Measurements from ENCODE around the gene EFCAB6. TPM values are rescaled to one million over a fixed set of nuclear protein-coding genes. Genes with fewer than 3 reads are reported as not detected.

Gene EFCAB6
- total RNA-seq, 1 donor from 2014 or later, result not detected

DNA sequence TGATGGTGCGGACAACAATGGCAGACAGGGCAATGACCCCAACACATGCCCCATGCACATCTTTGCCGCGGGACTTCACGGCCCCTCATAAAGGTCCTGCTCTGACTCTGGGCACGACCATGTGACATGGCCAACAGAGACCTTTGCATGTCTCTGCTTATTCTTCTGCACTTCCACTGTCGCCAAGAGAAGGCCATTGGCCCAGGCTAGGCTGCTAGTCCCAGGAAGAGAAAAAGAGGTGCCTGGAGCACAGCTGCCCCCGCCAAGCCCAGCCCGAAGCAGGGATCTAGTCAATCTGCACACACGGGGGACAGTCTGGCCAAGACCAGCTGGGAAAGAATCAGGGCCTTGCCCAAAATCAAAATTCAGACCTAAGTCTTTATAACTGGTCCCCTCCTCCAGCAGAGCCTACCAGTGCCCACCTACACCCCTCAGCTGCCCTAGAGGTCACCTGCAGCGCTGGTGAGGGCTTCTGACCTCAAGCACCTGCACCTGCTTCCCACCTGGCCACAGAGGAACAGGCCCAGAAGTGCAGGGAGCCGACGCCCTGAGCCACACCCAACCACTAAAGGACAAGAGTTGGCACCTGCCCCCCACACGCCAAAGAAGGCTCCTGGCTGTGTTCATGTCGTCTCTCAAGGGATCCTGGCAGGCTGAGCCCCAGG lies 42.1 kb upstream of the EFCAB6 start:
- H3K4me3 Mint-ChIP-seq, result no peak overlapping the region
- DNase-seq (no peak), ATAC-seq (ENCODE audit: low read depth) (no peak)
- no peaks in the 10 kb centered on the region for H3K4me1 Mint-ChIP-seq
- TF ChIP-seq CTCF (IDR thresholded peaks at IDR 0.05), result no peak
- intact Hi-C loops (cut with micrococcal nuclease), result no loop called here
- POLR2A ChIA-PET, result no interaction called here
- peaks cover 6% of the 10 kb centered on the region for H3K9me3 Mint-ChIP-seq
- CTCF ChIA-PET, result no interaction called here
- peaks cover 11% of the 10 kb centered on the region for H3K27me3 Mint-ChIP-seq
- no peak overlapping the region for H3K27ac Mint-ChIP-seq
- H3K36me3 Mint-ChIP-seq (ENCODE audit: low read depth), result no peaks in the 10 kb centered on the region

GRCh38 chr22:43853328-43853931 lies 41.3 kb upstream of the EFCAB6 start:
- no peaks in the 10 kb centered on the region for H3K36me3 Mint-ChIP-seq (ENCODE audit: low read depth)

GRCh38 chr22:43852573-43853327 lies 40.6 kb upstream of the EFCAB6 start:
- Mint-ChIP-seq H3K27ac (no peak overlapping the region), H3K27me3 (peaks cover 11% of the 10 kb centered on the region), H3K4me1 (no peaks in the 10 kb centered on the region), H3K9me3 (peaks cover 6% of the 10 kb centered on the region), H3K4me3 (no peak overlapping the region), H3K36me3 (ENCODE audit: low read depth) (no peaks in the 10 kb centered on the region)
- ATAC-seq (ENCODE audit: low read depth), result no peak
- ChIA-PET CTCF (no interaction called here), POLR2A (no interaction called here)
- intact Hi-C loops (cut with micrococcal nuclease), result no loop called here
- DNase-seq, result no peak
- TF ChIP-seq CTCF (IDR thresholded peaks at IDR 0.05), result no peak

More at GRCh38 chr22:43853328-43853931, 41.3 kb upstream of the EFCAB6 start:
- H3K27ac Mint-ChIP-seq, result no peak overlapping the region
- no peak for DNase-seq
- CTCF ChIA-PET, result no interaction called here
- intact Hi-C loops (cut with micrococcal nuclease), result no loop called here
- peaks cover 6% of the 10 kb centered on the region for H3K9me3 Mint-ChIP-seq
- POLR2A ChIA-PET, result no interaction called here
- H3K27me3 Mint-ChIP-seq, result peaks cover 11% of the 10 kb centered on the region
- no peak overlapping the region for H3K4me3 Mint-ChIP-seq
- ATAC-seq (ENCODE audit: low read depth), result no peak
- no peak for TF ChIP-seq CTCF (IDR thresholded peaks at IDR 0.05)
- no peaks in the 10 kb centered on the region for H3K4me1 Mint-ChIP-seq

DNA sequence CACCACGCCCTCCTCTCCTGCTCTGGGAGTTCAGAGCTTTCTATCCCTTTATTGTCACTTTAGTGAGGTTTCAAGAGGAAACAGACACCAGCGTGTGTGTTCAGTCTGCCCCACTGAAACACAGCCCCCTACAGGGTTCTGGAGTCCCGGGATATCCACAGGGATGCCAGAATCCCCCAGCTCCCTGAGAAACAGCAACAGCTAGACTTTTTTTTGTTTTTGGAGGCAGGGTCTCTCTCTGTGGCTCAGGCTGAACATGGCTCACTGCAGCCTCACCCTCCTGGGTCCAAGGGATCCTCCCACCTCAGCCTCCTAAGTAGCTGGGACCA lies 39.8 kb upstream of the EFCAB6 start:
- CTCF ChIA-PET, result no interaction called here
- Mint-ChIP-seq H3K27ac (no peak overlapping the region), H3K4me1 (no peaks in the 10 kb centered on the region), H3K27me3 (peaks cover 11% of the 10 kb centered on the region), H3K9me3 (peaks cover 2% of the 10 kb centered on the region), H3K36me3 (ENCODE audit: low read depth) (no peaks in the 10 kb centered on the region), H3K4me3 (no peak overlapping the region)
- no peak for TF ChIP-seq CTCF (IDR thresholded peaks at IDR 0.05)
- DNase-seq, result no peak
- POLR2A ChIA-PET, result no interaction called here
- ATAC-seq (ENCODE audit: low read depth), result no peak
- intact Hi-C loops (cut with micrococcal nuclease), result no loop called here
